GM21825 (cell line): ENCODE data around the gene IFTAP.

Experiments used
- ATAC-seq: cut with Tn5 transposase; IDR thresholded peaks from one replicate; pipeline ENCODE4 v1.9.1; 2021; ENCODE audit warnings: mild to moderate bottlenecking, moderate library complexity; ENCODE audit not compliant: unreplicated experiment

The IFTAP gene

GRCh38 chr11:36703055-36703404, 108.7 kb downstream of the IFTAP start:
- no peak for ATAC-seq
